Neural cell (in vitro differentiated cells): ENCODE results near the gene ESCO1. TPM values are rescaled to one million over a fixed set of nuclear protein-coding genes. Genes with fewer than 3 reads are reported as not detected.

Experiments
- H2AFZ ChIP-seq: fragments of 200-600, 300-800 bp; sonication (generic), shearing (Covaris generic); 2 replicates; pipeline ENCODE4 v1.6.0; 2014; ENCODE audit warnings: low read depth, mild to moderate bottlenecking, antibody characterized with exemption, low read length, moderate library complexity
- H3F3A ChIP-seq: fragments of 200-600 bp; shearing (Covaris generic); 2 replicates; pipeline ENCODE4 v1.6.1; 2016; ENCODE audit warnings: mild to moderate bottlenecking, moderate library complexity, mixed read lengths, antibody characterized with exemption, low read length; ENCODE audit not compliant: insufficient read depth, poor library complexity, severe bottlenecking
- H3K27ac ChIP-seq: fragments of 200-600, 300-800 bp; sonication (generic), shearing (Covaris generic); 2 replicates; pipeline ENCODE4 v1.5.1; 2014; ENCODE audit warnings: mild to moderate bottlenecking, low read length, moderate library complexity
- H3K27me3 ChIP-seq: fragments of 300-800, 200-600 bp; sonication (generic), shearing (Covaris generic); 2 replicates; pipeline ENCODE4 v1.6.0; 2014; ENCODE audit warnings: mild to moderate bottlenecking, low read depth, low read length, moderate library complexity; ENCODE audit not compliant: insufficient read depth
- H3K36me3 ChIP-seq: fragments of 300-800, 200-600 bp; sonication (generic), shearing (Covaris generic); 2 replicates; pipeline ENCODE4 v1.5.1; 2014; ENCODE audit warnings: mild to moderate bottlenecking, antibody characterized with exemption, low read length, moderate library complexity; ENCODE audit not compliant: insufficient read depth
- H3K4me2 ChIP-seq: fragments of 300-800, 200-600 bp; sonication (generic), shearing (Covaris generic); 2 replicates; pipeline ENCODE4 v1.6.0; 2014; ENCODE audit warnings: mild to moderate bottlenecking, low read length
- H3K4me3 ChIP-seq: fragments of 300-800, 200-600 bp; sonication (generic), shearing (Covaris generic); 2 replicates; pipeline ENCODE4 v1.5.1; 2014; ENCODE audit warnings: mild to moderate bottlenecking, low read length, moderate library complexity
- H3K79me2 ChIP-seq: fragments of 200-600 bp; shearing (Covaris generic); replicated peaks from 2 replicates; pipeline ENCODE4 v1.6.0; 2014; ENCODE audit warnings: mild to moderate bottlenecking, low read length, moderate library complexity; ENCODE audit not compliant: insufficient read depth
- H3K9ac ChIP-seq: fragments of 300-800, 200-600 bp; sonication (generic), shearing (Covaris generic); 2 replicates; pipeline ENCODE4 v1.6.1; 2016; ENCODE audit warnings: mild to moderate bottlenecking, low read length, mixed read lengths
- H3K9me2 ChIP-seq: fragments of 200-600 bp; shearing (Covaris generic); 2 replicates; pipeline ENCODE4 v1.6.1; 2016; ENCODE audit warnings: mild to moderate bottlenecking, low read length, mixed read lengths; ENCODE audit not compliant: insufficient read depth
- H3K9me3 ChIP-seq: fragments of 200-600, 300-800 bp; sonication (generic), shearing (Covaris generic); 2 replicates; pipeline ENCODE4 v1.6.1; 2016; ENCODE audit warnings: mild to moderate bottlenecking, mixed run types, low read length, moderate library complexity, mixed read lengths
- H4K20me1 ChIP-seq: fragments of 200-600 bp; shearing (Covaris generic); 2 replicates; pipeline ENCODE4 v1.6.1; 2016; ENCODE audit warnings: mild to moderate bottlenecking, mixed run types; ENCODE audit not compliant: insufficient read depth
- EP300 ChIP-seq: fragments of 450-650 bp; conservative IDR thresholded peaks from 2 replicates; pipeline ENCODE4 v1.6.1; 2014; ENCODE audit warnings: antibody characterized with exemption, mild to moderate bottlenecking, moderate library complexity; ENCODE audit not compliant: poor library complexity, severe bottlenecking
- EZH2 ChIP-seq: fragments of 200-600, 300-800 bp; shearing (Covaris generic), sonication (generic); IDR thresholded peaks from 2 replicates; pipeline ENCODE4 v1.6.1; 2014; ENCODE audit warnings: antibody characterized with exemption, low read length, borderline replicate concordance, mild to moderate bottlenecking; ENCODE audit not compliant: insufficient read depth, poor library complexity, severe bottlenecking
- MXI1 ChIP-seq: fragments of 450-650 bp; conservative IDR thresholded peaks from 2 replicates; pipeline ENCODE4 v1.6.1; 2014; ENCODE audit warnings: antibody characterized with exemption, mild to moderate bottlenecking; ENCODE audit not compliant: poor library complexity, severe bottlenecking
- POLR2AphosphoS5 ChIP-seq: IDR thresholded peaks from 2 replicates; pipeline ENCODE4 v1.6.1; 2012
- RAD21 ChIP-seq: fragments of 450-650 bp; conservative IDR thresholded peaks from 2 replicates; pipeline ENCODE4 v1.6.1; 2014; ENCODE audit warnings: antibody characterized with exemption, mild to moderate bottlenecking, moderate library complexity
- SMC3 ChIP-seq: fragments of 450-650 bp; conservative IDR thresholded peaks from 2 replicates; pipeline ENCODE4 v1.6.1; 2014; ENCODE audit warnings: antibody characterized with exemption, mild to moderate bottlenecking, moderate library complexity; ENCODE audit not compliant: poor library complexity
- TAF1 ChIP-seq: IDR thresholded peaks from 2 replicates; pipeline ENCODE4 v1.6.1; 2012; ENCODE audit warnings: low read depth
- polyA plus RNA-seq: library from polyadenylated mRNA; depleted of rRNA; stranded (reverse); fragments of >200 nt; gene quantifications from 2 replicates; pipeline ENCODE4 v1.2.3, GENCODE V29; 2014
- TF ChIP-seq, protein P1 (sequence below): fragments of 450-650 bp; IDR thresholded peaks from 2 replicates; pipeline ENCODE4 v1.5.1; 2014; ENCODE audit warnings: antibody characterized with exemption, mild to moderate bottlenecking, moderate library complexity; ENCODE audit not compliant: poor library complexity, severe bottlenecking
- TF ChIP-seq, protein P2 (sequence below): IDR thresholded peaks from 2 replicates; pipeline ENCODE4 v1.6.1; 2012; ENCODE audit warnings: borderline replicate concordance

The ESCO1 gene
- polyA plus RNA-seq, 1 donor from 2014 or later, result 26.4 TPM

DNA sequence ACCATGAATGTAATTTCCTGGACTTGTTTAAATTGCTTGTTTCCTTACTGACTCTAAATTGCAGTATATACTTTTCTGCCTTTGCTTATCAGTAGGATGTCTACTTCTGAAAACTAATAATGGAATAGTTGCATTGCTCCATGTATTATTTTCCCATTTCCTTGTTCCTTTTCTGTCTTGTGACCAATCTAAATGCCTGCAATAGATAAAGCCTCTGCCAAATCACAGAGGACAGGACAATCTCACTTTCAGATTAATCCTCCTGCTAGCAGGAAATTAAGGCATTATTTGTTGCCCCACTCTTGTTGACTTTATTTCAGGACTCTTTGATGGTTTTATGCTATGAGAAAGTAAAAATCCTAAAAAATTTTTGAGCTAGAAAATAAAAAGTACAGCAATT is 4.7 kb upstream of the ESCO1 start:
- H3K27ac ChIP-seq, result no peak overlapping the region
- H3K9me2 ChIP-seq, result no peaks in the 10 kb centered on the region
- no peaks in the 10 kb centered on the region for H3K27me3 ChIP-seq
- no peak overlapping the region for H2AFZ ChIP-seq
- no peaks in the 10 kb centered on the region for H3F3A ChIP-seq
- no peaks in the 10 kb centered on the region for H3K79me2 ChIP-seq
- H3K4me2 ChIP-seq, result no peak overlapping the region
- no peaks in the 10 kb centered on the region for H4K20me1 ChIP-seq
- TF ChIP-seq, protein P1, sequence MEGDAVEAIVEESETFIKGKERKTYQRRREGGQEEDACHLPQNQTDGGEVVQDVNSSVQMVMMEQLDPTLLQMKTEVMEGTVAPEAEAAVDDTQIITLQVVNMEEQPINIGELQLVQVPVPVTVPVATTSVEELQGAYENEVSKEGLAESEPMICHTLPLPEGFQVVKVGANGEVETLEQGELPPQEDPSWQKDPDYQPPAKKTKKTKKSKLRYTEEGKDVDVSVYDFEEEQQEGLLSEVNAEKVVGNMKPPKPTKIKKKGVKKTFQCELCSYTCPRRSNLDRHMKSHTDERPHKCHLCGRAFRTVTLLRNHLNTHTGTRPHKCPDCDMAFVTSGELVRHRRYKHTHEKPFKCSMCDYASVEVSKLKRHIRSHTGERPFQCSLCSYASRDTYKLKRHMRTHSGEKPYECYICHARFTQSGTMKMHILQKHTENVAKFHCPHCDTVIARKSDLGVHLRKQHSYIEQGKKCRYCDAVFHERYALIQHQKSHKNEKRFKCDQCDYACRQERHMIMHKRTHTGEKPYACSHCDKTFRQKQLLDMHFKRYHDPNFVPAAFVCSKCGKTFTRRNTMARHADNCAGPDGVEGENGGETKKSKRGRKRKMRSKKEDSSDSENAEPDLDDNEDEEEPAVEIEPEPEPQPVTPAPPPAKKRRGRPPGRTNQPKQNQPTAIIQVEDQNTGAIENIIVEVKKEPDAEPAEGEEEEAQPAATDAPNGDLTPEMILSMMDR, result no peak
- TF ChIP-seq RAD21 (no peak), EP300 (no peak), MXI1 (no peak)
- H3K36me3 ChIP-seq, result no peaks in the 10 kb centered on the region
- H3K9me3 ChIP-seq, result no peaks in the 10 kb centered on the region
- H3K9ac ChIP-seq, result no peak overlapping the region
- no peak overlapping the region for H3K4me3 ChIP-seq

DNA sequence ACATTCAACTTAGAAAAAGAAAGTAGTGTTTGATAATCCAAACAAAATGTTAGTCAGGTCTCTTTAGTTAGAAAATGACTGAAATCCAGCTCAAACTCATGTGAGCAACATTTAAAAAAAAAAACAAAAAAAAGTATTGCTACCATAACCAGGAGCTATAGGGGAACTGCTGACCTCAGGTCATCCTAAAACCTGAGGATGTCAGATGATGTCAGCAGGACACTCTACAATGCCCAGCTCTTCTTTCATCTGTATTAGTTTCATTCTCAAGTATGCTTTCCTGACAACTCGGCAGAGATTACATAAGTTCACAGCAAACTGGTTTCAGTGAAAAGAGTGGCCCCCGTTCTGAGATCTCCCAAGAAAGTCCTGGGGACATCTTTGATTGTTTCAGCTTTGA is 4.2 kb upstream of the ESCO1 start:
- H3K79me2 ChIP-seq, result no peaks in the 10 kb centered on the region
- H2AFZ ChIP-seq, result no peak overlapping the region
- no peaks in the 10 kb centered on the region for H4K20me1 ChIP-seq
- H3K9me3 ChIP-seq, result no peaks in the 10 kb centered on the region
- no peak overlapping the region for H3K4me2 ChIP-seq
- H3K27me3 ChIP-seq, result no peaks in the 10 kb centered on the region
- H3K27ac ChIP-seq, result no peak overlapping the region
- H3K9me2 ChIP-seq, result no peaks in the 10 kb centered on the region
- no peak overlapping the region for H3K9ac ChIP-seq
- no peak overlapping the region for H3K4me3 ChIP-seq
- H3F3A ChIP-seq, result peaks cover 3% of the 10 kb centered on the region
- H3K36me3 ChIP-seq, result no peaks in the 10 kb centered on the region
- TF ChIP-seq SMC3 (no peak), EP300 (no peak), POLR2AphosphoS5 (no peak), TAF1 (no peak), MXI1 (no peak)

DNA sequence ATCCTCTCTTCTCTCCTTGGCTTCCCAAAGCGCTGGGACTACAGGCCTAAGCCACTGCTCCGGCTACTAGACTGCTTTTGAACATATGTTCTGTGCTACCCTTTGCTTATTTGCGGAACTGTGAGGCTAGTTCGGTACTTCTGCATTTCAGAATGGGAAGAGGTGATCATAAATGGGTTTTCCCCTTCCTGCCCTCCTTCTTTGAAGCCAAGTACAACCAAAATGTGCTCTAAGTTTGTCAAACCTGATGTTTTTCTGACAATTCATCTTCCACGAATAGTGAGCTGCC is 1.7 kb upstream of the ESCO1 start:
- Histone ChIP-seq H2AFZ (no peak overlapping the region), H3K4me3 (no peak overlapping the region), H3K9ac (no peak overlapping the region), H3K9me3 (no peaks in the 10 kb centered on the region), H3K27me3 (no peaks in the 10 kb centered on the region), H4K20me1 (no peaks in the 10 kb centered on the region), H3K79me2 (peaks cover 22% of the 10 kb centered on the region), H3K27ac (no peak overlapping the region), H3K36me3 (no peaks in the 10 kb centered on the region), H3K9me2 (no peaks in the 10 kb centered on the region), H3K4me2 (no peak overlapping the region), H3F3A (peaks cover 5% of the 10 kb centered on the region)
- TF ChIP-seq RAD21 (no peak), TAF1 (no peak), MXI1 (no peak), EP300 (no peak), EZH2 (no peak), SMC3 (no peak), POLR2AphosphoS5 (no peak)
- TF ChIP-seq, protein P1, result no peak
- TF ChIP-seq, protein P2, sequence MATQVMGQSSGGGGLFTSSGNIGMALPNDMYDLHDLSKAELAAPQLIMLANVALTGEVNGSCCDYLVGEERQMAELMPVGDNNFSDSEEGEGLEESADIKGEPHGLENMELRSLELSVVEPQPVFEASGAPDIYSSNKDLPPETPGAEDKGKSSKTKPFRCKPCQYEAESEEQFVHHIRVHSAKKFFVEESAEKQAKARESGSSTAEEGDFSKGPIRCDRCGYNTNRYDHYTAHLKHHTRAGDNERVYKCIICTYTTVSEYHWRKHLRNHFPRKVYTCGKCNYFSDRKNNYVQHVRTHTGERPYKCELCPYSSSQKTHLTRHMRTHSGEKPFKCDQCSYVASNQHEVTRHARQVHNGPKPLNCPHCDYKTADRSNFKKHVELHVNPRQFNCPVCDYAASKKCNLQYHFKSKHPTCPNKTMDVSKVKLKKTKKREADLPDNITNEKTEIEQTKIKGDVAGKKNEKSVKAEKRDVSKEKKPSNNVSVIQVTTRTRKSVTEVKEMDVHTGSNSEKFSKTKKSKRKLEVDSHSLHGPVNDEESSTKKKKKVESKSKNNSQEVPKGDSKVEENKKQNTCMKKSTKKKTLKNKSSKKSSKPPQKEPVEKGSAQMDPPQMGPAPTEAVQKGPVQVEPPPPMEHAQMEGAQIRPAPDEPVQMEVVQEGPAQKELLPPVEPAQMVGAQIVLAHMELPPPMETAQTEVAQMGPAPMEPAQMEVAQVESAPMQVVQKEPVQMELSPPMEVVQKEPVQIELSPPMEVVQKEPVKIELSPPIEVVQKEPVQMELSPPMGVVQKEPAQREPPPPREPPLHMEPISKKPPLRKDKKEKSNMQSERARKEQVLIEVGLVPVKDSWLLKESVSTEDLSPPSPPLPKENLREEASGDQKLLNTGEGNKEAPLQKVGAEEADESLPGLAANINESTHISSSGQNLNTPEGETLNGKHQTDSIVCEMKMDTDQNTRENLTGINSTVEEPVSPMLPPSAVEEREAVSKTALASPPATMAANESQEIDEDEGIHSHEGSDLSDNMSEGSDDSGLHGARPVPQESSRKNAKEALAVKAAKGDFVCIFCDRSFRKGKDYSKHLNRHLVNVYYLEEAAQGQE, result no peak
